SH-SY5Y (cell line): ENCODE measurements around the gene AGPAT3.

Experiments
- GATA2 ChIP-seq: IDR thresholded peaks from 2 replicates; pipeline ENCODE4 v1.6.1; 2011; ENCODE audit warnings: mild to moderate bottlenecking, low read depth, low read length
- GATA3 ChIP-seq: IDR thresholded peaks from 2 replicates; pipeline ENCODE4 v1.6.1; 2011; ENCODE audit warnings: low read depth, mild to moderate bottlenecking, low read length, moderate library complexity

- TF ChIP-seq GATA2 = no peak
- TF ChIP-seq GATA3 = no peak
Observed at GRCh38 chr21:43829161-43829560, 35.9 kb upstream of the AGPAT3 start.
